Panc1 (cell line): Measurements from ENCODE around the gene ANKRD55.

Experiments
- CTCF ChIP-seq: fragments of 450-650 bp; IDR thresholded peaks from 2 replicates; pipeline ENCODE4 v1.5.1; 2017; ENCODE audit warnings: mild to moderate bottlenecking
- POLR2AphosphoS5 ChIP-seq: IDR thresholded peaks from 2 replicates; pipeline ENCODE4 v1.6.1; 2012; ENCODE audit warnings: mild to moderate bottlenecking, low read depth, low read length, moderate library complexity
- REST ChIP-seq, 2 experiments: IDR thresholded peaks; 2 replicates each; pipeline ENCODE4 v1.6.1; 2011 to 2012; ENCODE audit warnings: low read depth in 2 of 2, control low read depth in 1 of 2, low read length in 1 of 2, mild to moderate bottlenecking in 1 of 2, moderate library complexity in 1 of 2; ENCODE audit not compliant: insufficient read depth in 1 of 2
- TCF7L2 ChIP-seq: IDR thresholded peaks from 2 replicates; pipeline ENCODE4 v1.6.1; 2011; ENCODE audit warnings: mild to moderate bottlenecking, low read depth, low read length, inconsistent platforms

GRCh38 chr5:56167519-56167918, 65.6 kb downstream of the ANKRD55 start:
- TF ChIP-seq POLR2AphosphoS5: no peak
- TF ChIP-seq CTCF: no peak
- no peak for TF ChIP-seq TCF7L2
- TF ChIP-seq REST (IDR thresholded peaks at IDR 0.05; ENCODE audit: insufficient read depth in 1 of 2, low read depth in 2 of 2, low read length in 1 of 2): no peak
